ENCODE data around the gene TMEM106B.

Gene TMEM106B

DNA sequence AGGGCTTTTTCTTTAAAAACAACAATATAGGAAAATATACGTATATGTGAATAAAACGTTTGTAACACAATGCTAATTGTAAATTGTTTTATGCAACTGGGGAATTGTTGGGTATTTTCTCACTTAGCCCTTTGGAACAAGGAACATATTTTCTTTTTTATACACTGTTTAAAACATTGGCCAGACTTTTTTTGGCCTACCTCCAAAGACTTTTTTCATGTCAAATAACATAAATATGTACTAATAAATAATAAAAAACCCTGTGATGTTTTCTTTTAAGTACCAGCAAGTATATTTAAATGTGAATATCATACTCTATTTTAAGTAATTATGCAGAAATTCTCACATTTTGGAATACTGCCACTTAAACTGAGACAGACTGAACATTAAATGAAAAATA, 15.7 kb downstream of the TMEM106B start:
- ATAC-seq = no peak
- TF ChIP-seq RARB (CRISPR knock-in tag; IDR thresholded peaks at IDR 0.05) (no peak), ARNTL (CRISPR knock-in tag; IDR thresholded peaks at IDR 0.05; ENCODE audit: borderline replicate concordance, low read depth) (no peak), SNAI2 (CRISPR knock-in tag; IDR thresholded peaks at IDR 0.05) (no peak), ZNF8 (CRISPR knock-in tag; IDR thresholded peaks at IDR 0.05) (no peak), CSDC2 (CRISPR knock-in tag; IDR thresholded peaks at IDR 0.05) (no peak), TOX (CRISPR knock-in tag; IDR thresholded peaks at IDR 0.05; ENCODE audit: borderline replicate concordance) (no peak), ISL1 (CRISPR knock-in tag; IDR thresholded peaks at IDR 0.05) (no peak), PPARA (CRISPR knock-in tag; IDR thresholded peaks at IDR 0.05; ENCODE audit: borderline replicate concordance) (no peak), OSR1 (CRISPR knock-in tag; IDR thresholded peaks at IDR 0.05) (no peak), ZNF565 (CRISPR knock-in tag; conservative IDR thresholded peaks at IDR 0.05; ENCODE audit: low read depth) (no peak), ZFP30 (CRISPR knock-in tag; IDR thresholded peaks at IDR 0.05) (no peak), ZC3H10 (CRISPR knock-in tag; IDR thresholded peaks at IDR 0.05) (no peak), ESRRG (CRISPR knock-in tag; IDR thresholded peaks at IDR 0.05) (no peak)
- TF ChIP-seq, protein P1, sequence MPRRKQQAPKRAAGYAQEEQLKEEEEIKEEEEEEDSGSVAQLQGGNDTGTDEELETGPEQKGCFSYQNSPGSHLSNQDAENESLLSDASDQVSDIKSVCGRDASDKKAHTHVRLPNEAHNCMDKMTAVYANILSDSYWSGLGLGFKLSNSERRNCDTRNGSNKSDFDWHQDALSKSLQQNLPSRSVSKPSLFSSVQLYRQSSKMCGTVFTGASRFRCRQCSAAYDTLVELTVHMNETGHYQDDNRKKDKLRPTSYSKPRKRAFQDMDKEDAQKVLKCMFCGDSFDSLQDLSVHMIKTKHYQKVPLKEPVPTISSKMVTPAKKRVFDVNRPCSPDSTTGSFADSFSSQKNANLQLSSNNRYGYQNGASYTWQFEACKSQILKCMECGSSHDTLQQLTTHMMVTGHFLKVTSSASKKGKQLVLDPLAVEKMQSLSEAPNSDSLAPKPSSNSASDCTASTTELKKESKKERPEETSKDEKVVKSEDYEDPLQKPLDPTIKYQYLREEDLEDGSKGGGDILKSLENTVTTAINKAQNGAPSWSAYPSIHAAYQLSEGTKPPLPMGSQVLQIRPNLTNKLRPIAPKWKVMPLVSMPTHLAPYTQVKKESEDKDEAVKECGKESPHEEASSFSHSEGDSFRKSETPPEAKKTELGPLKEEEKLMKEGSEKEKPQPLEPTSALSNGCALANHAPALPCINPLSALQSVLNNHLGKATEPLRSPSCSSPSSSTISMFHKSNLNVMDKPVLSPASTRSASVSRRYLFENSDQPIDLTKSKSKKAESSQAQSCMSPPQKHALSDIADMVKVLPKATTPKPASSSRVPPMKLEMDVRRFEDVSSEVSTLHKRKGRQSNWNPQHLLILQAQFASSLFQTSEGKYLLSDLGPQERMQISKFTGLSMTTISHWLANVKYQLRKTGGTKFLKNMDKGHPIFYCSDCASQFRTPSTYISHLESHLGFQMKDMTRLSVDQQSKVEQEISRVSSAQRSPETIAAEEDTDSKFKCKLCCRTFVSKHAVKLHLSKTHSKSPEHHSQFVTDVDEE (CRISPR knock-in tag; IDR thresholded peaks at IDR 0.05) = no peak
- TF ChIP-seq, protein P2, sequence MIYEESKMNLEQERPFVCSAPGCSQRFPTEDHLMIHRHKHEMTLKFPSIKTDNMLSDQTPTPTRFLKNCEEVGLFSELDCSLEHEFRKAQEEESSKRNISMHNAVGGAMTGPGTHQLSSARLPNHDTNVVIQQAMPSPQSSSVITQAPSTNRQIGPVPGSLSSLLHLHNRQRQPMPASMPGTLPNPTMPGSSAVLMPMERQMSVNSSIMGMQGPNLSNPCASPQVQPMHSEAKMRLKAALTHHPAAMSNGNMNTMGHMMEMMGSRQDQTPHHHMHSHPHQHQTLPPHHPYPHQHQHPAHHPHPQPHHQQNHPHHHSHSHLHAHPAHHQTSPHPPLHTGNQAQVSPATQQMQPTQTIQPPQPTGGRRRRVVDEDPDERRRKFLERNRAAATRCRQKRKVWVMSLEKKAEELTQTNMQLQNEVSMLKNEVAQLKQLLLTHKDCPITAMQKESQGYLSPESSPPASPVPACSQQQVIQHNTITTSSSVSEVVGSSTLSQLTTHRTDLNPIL (CRISPR knock-in tag; IDR thresholded peaks at IDR 0.05; ENCODE audit: low read depth) = no peak
- TF ChIP-seq, protein P3, sequence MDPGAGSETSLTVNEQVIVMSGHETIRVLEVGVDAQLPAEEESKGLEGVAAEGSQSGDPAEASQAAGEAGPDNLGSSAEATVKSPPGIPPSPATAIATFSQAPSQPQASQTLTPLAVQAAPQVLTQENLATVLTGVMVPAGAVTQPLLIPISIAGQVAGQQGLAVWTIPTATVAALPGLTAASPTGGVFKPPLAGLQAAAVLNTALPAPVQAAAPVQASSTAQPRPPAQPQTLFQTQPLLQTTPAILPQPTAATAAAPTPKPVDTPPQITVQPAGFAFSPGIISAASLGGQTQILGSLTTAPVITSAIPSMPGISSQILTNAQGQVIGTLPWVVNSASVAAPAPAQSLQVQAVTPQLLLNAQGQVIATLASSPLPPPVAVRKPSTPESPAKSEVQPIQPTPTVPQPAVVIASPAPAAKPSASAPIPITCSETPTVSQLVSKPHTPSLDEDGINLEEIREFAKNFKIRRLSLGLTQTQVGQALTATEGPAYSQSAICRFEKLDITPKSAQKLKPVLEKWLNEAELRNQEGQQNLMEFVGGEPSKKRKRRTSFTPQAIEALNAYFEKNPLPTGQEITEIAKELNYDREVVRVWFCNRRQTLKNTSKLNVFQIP (CRISPR knock-in tag; IDR thresholded peaks at IDR 0.05; ENCODE audit: borderline replicate concordance, low read depth) = no peak
- TF ChIP-seq, protein P4, sequence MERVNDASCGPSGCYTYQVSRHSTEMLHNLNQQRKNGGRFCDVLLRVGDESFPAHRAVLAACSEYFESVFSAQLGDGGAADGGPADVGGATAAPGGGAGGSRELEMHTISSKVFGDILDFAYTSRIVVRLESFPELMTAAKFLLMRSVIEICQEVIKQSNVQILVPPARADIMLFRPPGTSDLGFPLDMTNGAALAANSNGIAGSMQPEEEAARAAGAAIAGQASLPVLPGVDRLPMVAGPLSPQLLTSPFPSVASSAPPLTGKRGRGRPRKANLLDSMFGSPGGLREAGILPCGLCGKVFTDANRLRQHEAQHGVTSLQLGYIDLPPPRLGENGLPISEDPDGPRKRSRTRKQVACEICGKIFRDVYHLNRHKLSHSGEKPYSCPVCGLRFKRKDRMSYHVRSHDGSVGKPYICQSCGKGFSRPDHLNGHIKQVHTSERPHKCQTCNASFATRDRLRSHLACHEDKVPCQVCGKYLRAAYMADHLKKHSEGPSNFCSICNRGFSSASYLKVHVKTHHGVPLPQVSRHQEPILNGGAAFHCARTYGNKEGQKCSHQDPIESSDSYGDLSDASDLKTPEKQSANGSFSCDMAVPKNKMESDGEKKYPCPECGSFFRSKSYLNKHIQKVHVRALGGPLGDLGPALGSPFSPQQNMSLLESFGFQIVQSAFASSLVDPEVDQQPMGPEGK (CRISPR knock-in tag; IDR thresholded peaks at IDR 0.05; ENCODE audit: borderline replicate concordance) = no peak
- TF ChIP-seq, protein P5, sequence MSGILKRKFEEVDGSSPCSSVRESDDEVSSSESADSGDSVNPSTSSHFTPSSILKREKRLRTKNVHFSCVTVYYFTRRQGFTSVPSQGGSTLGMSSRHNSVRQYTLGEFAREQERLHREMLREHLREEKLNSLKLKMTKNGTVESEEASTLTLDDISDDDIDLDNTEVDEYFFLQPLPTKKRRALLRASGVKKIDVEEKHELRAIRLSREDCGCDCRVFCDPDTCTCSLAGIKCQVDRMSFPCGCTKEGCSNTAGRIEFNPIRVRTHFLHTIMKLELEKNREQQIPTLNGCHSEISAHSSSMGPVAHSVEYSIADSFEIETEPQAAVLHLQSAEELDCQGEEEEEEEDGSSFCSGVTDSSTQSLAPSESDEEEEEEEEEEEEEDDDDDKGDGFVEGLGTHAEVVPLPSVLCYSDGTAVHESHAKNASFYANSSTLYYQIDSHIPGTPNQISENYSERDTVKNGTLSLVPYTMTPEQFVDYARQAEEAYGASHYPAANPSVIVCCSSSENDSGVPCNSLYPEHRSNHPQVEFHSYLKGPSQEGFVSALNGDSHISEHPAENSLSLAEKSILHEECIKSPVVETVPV (CRISPR knock-in tag; IDR thresholded peaks at IDR 0.05) = no peak

DNA sequence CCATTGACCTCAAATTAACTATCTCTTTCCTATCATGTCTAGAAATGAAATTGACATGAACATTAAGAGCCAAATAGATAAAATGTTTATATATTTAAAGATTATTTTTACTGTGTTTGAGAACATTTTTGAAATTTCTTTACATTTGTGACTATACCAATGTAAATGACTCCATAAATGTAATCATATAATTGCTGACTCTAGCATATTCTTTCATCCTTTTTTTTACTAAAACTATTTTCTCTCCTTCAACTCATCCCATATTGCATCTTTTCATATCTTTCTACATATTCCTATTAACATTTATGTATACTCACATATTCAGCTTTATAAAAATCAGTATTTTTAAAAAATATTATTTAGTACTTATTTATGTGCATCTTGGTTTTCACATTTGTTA, 16.9 kb downstream of the TMEM106B start:
- ATAC-seq = no peak
- no peak for TF ChIP-seq ZNF8 (CRISPR knock-in tag; IDR thresholded peaks at IDR 0.05)
- TF ChIP-seq, protein P2 (CRISPR knock-in tag; IDR thresholded peaks at IDR 0.05; ENCODE audit: low read depth) = no peak
- no peak for TF ChIP-seq ARNTL (CRISPR knock-in tag; IDR thresholded peaks at IDR 0.05; ENCODE audit: borderline replicate concordance, low read depth)
- no peak for TF ChIP-seq ESRRG (CRISPR knock-in tag; IDR thresholded peaks at IDR 0.05)
- no peak for TF ChIP-seq OSR1 (CRISPR knock-in tag; IDR thresholded peaks at IDR 0.05)
- TF ChIP-seq, protein P4 (CRISPR knock-in tag; IDR thresholded peaks at IDR 0.05; ENCODE audit: borderline replicate concordance) = no peak
- TF ChIP-seq TOX (CRISPR knock-in tag; IDR thresholded peaks at IDR 0.05; ENCODE audit: borderline replicate concordance) = no peak

All from SK-N-SH treated with all-trans-retinoic acid at 6 μM for 48 hours (cell line).